PC-3 (cell line): Measurements from ENCODE around the gene GRIK1. TPM values are rescaled to one million over a fixed set of nuclear protein-coding genes. Genes with fewer than 3 reads are reported as not detected.

Source experiments
- ATAC-seq: fragments of 200-7000 bp; cut with Tn5 transposase; 2 replicates; pipeline ENCODE4 v1.9.1; 2020; ENCODE audit warnings: mild to moderate bottlenecking, moderate library complexity
- BruUV-seq: library from RNA; stranded (reverse); fragments of 400-500 nt; replicated peaks from 2 replicates; lab custom pipeline; 2021; lab: Mats Ljungman, UMichigan
- CTCF ChIA-PET: fragments of 300-600 bp; sonication (Branson Sonifier 250); formaldehyde crosslinking; loops from one replicate; lab custom pipeline; 2022; ENCODE audit warnings: antibody characterized with exemption; lab: Charles Lee
- POLR2A ChIA-PET: fragments of 300-600 bp; sonication (Branson Sonifier 250); formaldehyde crosslinking; loops from one replicate; lab custom pipeline; 2022; ENCODE audit warnings: antibody characterized with exemption; ENCODE audit not compliant: unreplicated experiment; lab: Charles Lee
- DNase-seq: peaks from one replicate; pipeline ENCODE4 v3.0.0-alpha.2; 2015
- H2AFZ ChIP-seq: fragments of 300-600 bp; sonication (generic); 2 replicates; pipeline ENCODE4 v1.6.0; 2016; ENCODE audit warnings: antibody characterized with exemption, low read length
- H3F3A ChIP-seq: fragments of 300-600 bp; sonication (generic); one replicate; pipeline ENCODE4 v1.6.0; 2017; ENCODE audit warnings: antibody characterized with exemption, low read length, control low read depth, mild to moderate bottlenecking; ENCODE audit not compliant: unreplicated experiment
- H3K27ac ChIP-seq: fragments of 300-600 bp; sonication (generic); 2 replicates; pipeline ENCODE4 v1.5.1; 2016; ENCODE audit warnings: mild to moderate bottlenecking, low read length
- H3K27me3 ChIP-seq: fragments of 300-600 bp; sonication (generic); 2 replicates; pipeline ENCODE4 v1.6.1; 2016; ENCODE audit warnings: low read length, mixed read lengths
- H3K36me3 ChIP-seq: fragments of 300-600 bp; sonication (generic); 2 replicates; pipeline ENCODE4 v1.6.1; 2016; ENCODE audit warnings: low read depth, mixed run types, low read length, mixed read lengths
- H3K4me1 ChIP-seq: fragments of 300-600 bp; sonication (generic); 2 replicates; pipeline ENCODE4 v1.5.1; 2016; ENCODE audit warnings: low read length; ENCODE audit not compliant: insufficient read depth
- H3K4me2 ChIP-seq: fragments of 300-600 bp; sonication (generic); 2 replicates; pipeline ENCODE4 v1.6.0; 2016; ENCODE audit warnings: low read length
- H3K4me3 ChIP-seq: fragments of 300-600 bp; sonication (generic); 2 replicates; pipeline ENCODE4 v1.5.1; 2016; ENCODE audit warnings: mild to moderate bottlenecking, low read length, mixed read lengths
- H3K79me2 ChIP-seq: fragments of 300-600 bp; sonication (generic); 2 replicates; pipeline ENCODE4 v1.6.1; 2017; ENCODE audit warnings: low read length, mixed read lengths
- H3K9ac ChIP-seq: fragments of 300-600 bp; sonication (generic); 2 replicates; pipeline ENCODE4 v1.6.0; 2016; ENCODE audit warnings: mild to moderate bottlenecking, low read length
- H3K9me2 ChIP-seq: fragments of 300-600 bp; sonication (generic); replicated peaks from 2 replicates; pipeline ENCODE4 v1.6.1; 2016; ENCODE audit warnings: mixed run types, low read length, mixed read lengths
- H3K9me3 ChIP-seq: fragments of 300-600 bp; sonication (generic); 2 replicates; pipeline ENCODE4 v1.6.1; 2016; ENCODE audit warnings: low read length, mixed read lengths
- H4K20me1 ChIP-seq: fragments of 300-600 bp; sonication (generic); 2 replicates; pipeline ENCODE4 v1.6.1; 2016; ENCODE audit warnings: low read length, mixed read lengths
- EZH2 ChIP-seq: fragments of 300-600 bp; sonication (generic); IDR thresholded peaks from one replicate; pipeline ENCODE4 v1.6.1; 2017; ENCODE audit warnings: antibody characterized with exemption, mild to moderate bottlenecking, low read length; ENCODE audit not compliant: unreplicated experiment
- EZH2phosphoT487 ChIP-seq: fragments of 300-600 bp; sonication (generic); IDR thresholded peaks from 2 replicates; pipeline ENCODE4 v1.6.1; 2018; ENCODE audit warnings: mild to moderate bottlenecking, antibody characterized with exemption, low read length, borderline replicate concordance
- intact Hi-C: fragments of 100-400 bp; cut with micrococcal nuclease; formaldehyde crosslinking; loops from 2 replicates; pipeline ENCODE4 v1.9.0; 2023
- total RNA-seq: library from RNA; depleted of rRNA; stranded (reverse); fragments of >200 nt; gene quantifications from 2 replicates; pipeline ENCODE4 v1.2.3, GENCODE V29; 2014
- TF ChIP-seq, protein P1 (sequence below): fragments of 300-600 bp; sonication (generic); conservative IDR thresholded peaks from 2 replicates; pipeline ENCODE4 v1.5.1; 2017; ENCODE audit warnings: antibody characterized with exemption, low read depth, mild to moderate bottlenecking, low read length

Gene GRIK1
- total RNA-seq, 1 experiment from 2014 or later, result not detected

DNA sequence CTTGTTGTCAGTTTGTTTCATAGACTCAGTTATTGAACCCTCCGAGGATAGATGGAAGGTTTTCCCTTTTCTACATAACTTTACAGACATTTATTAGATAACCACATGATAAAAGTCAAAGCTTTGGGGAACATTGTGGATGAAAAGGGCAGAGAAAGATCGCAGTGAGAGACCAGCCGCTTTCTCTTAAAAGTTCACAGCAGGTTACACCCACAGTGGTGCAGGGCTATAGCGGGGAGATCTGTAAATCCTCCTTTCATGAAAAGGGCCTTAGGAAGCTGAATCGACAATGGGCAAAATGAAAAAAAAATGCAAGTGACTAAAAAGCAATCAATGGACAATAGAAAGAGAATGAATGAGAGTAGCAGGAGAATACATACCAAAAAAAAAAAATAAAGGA, 218.6 kb downstream of the GRIK1 start:
- no peaks in the 10 kb centered on the region for H3K79me2 ChIP-seq
- no peak overlapping the region for H3K9ac ChIP-seq
- BruUV-seq, result no TSS peak
- TF ChIP-seq EZH2phosphoT487, result no peak
- TF ChIP-seq, protein P1, sequence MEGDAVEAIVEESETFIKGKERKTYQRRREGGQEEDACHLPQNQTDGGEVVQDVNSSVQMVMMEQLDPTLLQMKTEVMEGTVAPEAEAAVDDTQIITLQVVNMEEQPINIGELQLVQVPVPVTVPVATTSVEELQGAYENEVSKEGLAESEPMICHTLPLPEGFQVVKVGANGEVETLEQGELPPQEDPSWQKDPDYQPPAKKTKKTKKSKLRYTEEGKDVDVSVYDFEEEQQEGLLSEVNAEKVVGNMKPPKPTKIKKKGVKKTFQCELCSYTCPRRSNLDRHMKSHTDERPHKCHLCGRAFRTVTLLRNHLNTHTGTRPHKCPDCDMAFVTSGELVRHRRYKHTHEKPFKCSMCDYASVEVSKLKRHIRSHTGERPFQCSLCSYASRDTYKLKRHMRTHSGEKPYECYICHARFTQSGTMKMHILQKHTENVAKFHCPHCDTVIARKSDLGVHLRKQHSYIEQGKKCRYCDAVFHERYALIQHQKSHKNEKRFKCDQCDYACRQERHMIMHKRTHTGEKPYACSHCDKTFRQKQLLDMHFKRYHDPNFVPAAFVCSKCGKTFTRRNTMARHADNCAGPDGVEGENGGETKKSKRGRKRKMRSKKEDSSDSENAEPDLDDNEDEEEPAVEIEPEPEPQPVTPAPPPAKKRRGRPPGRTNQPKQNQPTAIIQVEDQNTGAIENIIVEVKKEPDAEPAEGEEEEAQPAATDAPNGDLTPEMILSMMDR, result no peak
- TF ChIP-seq EZH2, result no peak
- H3K36me3 ChIP-seq, result no peaks in the 10 kb centered on the region
- H3K27ac ChIP-seq, result no peak overlapping the region
- POLR2A ChIA-PET, result no interaction called here
- H3K4me2 ChIP-seq, result no peak overlapping the region
- no peaks in the 10 kb centered on the region for H3K9me3 ChIP-seq
- H2AFZ ChIP-seq, result no peak overlapping the region
- H4K20me1 ChIP-seq, result no peaks in the 10 kb centered on the region
- H3K9me2 ChIP-seq, result no peaks in the 10 kb centered on the region
- no peaks in the 10 kb centered on the region for H3K4me1 ChIP-seq
- intact Hi-C loops, result no loop called here
- DNase-seq (no peak), ATAC-seq (no peak)
- H3K4me3 ChIP-seq, result no peak overlapping the region
- CTCF ChIA-PET, result no interaction called here
- H3F3A ChIP-seq, result no peaks in the 10 kb centered on the region
- peaks cover 7% of the 10 kb centered on the region; the same call in 1 of the 2 replicates for H3K27me3 ChIP-seq

- Histone ChIP-seq H3K36me3 (no peaks in the 10 kb centered on the region), H3K4me1 (no peaks in the 10 kb centered on the region), H3K9me2 (no peaks in the 10 kb centered on the region), H3K27me3 (peaks cover 7% of the 10 kb centered on the region; the same call in 1 of the 2 replicates), H2AFZ (no peak overlapping the region), H3K27ac (no peak overlapping the region), H3K9me3 (no peaks in the 10 kb centered on the region), H3K4me3 (no peak overlapping the region), H4K20me1 (no peaks in the 10 kb centered on the region), H3K4me2 (no peak overlapping the region), H3K9ac (no peak overlapping the region), H3F3A (no peaks in the 10 kb centered on the region), H3K79me2 (no peaks in the 10 kb centered on the region)
- DNase-seq, result no peak
- ChIA-PET POLR2A (no interaction called here), CTCF (no interaction called here)
- ATAC-seq, result no peak
- BruUV-seq, result no TSS peak
- intact Hi-C loops, result no loop called here
- TF ChIP-seq EZH2 (no peak), EZH2phosphoT487 (no peak)
- TF ChIP-seq, protein P1, result no peak
Measured at GRCh38 chr21:29719521-29719920, 220.3 kb downstream of the GRIK1 start.

DNA sequence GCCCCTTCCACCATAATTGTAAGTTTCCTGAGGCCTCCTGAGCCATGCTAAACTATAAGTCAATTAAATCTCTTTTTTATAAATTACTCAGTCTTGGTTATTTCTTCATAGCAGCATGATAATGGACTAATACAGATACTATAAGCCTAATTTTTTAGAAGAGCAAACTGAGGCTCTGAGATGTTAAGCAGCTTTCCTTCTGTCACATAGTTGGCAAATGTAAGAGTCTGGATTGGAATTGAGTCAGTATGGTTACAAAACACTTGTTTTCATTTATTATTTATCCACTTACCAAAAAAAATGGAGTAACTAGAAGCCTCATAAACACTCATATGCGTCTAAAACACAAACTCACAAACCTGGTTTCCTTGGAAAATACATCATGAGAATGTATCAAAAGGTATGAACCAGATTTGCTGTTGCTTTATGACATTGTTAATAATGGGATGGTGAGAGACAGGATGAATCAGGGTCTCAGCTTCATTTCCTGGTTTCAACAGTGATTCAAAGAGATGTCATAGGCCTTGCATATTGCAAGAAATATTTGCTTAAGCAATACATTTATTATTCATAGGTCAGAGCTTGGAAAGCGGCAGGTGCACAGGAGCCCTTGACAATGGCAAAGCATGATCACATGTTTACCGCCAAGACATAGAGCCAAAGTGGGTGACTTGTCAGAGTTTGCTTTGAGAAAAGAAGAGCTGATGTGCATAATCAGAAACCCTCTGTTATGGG, 221.5 kb downstream of the GRIK1 start:
- DNase-seq (peak; percentile 37), ATAC-seq (no peak)
- no peak overlapping the region for H3K27ac ChIP-seq
- no peak overlapping the region for H3K4me2 ChIP-seq
- H3K79me2 ChIP-seq, result no peaks in the 10 kb centered on the region
- H3K27me3 ChIP-seq, result no peaks in the 10 kb centered on the region
- intact Hi-C loops, result no loop called here
- no TSS peak for BruUV-seq
- H4K20me1 ChIP-seq, result no peaks in the 10 kb centered on the region
- H3F3A ChIP-seq, result no peaks in the 10 kb centered on the region
- no peak overlapping the region for H3K9ac ChIP-seq
- H2AFZ ChIP-seq, result no peak overlapping the region
- TF ChIP-seq EZH2phosphoT487 (no peak), EZH2 (no peak)
- TF ChIP-seq, protein P1, result no peak
- ChIA-PET CTCF (no interaction called here), POLR2A (no interaction called here)
- no peaks in the 10 kb centered on the region for H3K36me3 ChIP-seq
- H3K4me1 ChIP-seq, result no peaks in the 10 kb centered on the region
- H3K4me3 ChIP-seq, result no peak overlapping the region
- no peaks in the 10 kb centered on the region for H3K9me3 ChIP-seq
- H3K9me2 ChIP-seq, result no peaks in the 10 kb centered on the region
